Liver (tissue), 9 donors: Measurements from ENCODE around the gene RELCH. TPM values are rescaled to one million over a fixed set of nuclear protein-coding genes. Genes with fewer than 3 reads are reported as not detected.

Experiments used
- DNase-seq: peaks from one replicate; pipeline ENCODE4 v3.0.0-alpha.2; 2017; ENCODE audit warnings: low spot score
- H3K27ac ChIP-seq, 2 donors: one replicate each; pipeline ENCODE4 v1.7.0; 2013; ENCODE audit warnings: inconsistent platforms in 2 of 2, low read length in 2 of 2, control low read depth in 1 of 2, low read depth in 1 of 2, mild to moderate bottlenecking in 1 of 2
- H3K27me3 ChIP-seq, 4 donors: one replicate each; pipeline versions ENCODE4 v1.6.1 to v1.7.0; 2013; ENCODE audit warnings: low read length in 3 of 4, inconsistent platforms in 1 of 4, mild to moderate bottlenecking in 1 of 4, moderate library complexity in 1 of 4; ENCODE audit not compliant: control insufficient read depth in 4 of 4, insufficient read depth in 4 of 4
- H3K36me3 ChIP-seq, 4 donors: one replicate each; pipeline versions ENCODE4 v1.6.1 to v1.7.0; 2013; ENCODE audit warnings: low read length in 3 of 4, mild to moderate bottlenecking in 3 of 4, low read depth in 1 of 4, moderate library complexity in 1 of 4; ENCODE audit not compliant: control insufficient read depth in 4 of 4, insufficient read depth in 3 of 4
- H3K4me1 ChIP-seq, 4 donors: one replicate each; pipeline versions ENCODE4 v1.6.1 to v1.7.0; 2013; ENCODE audit warnings: low read length in 3 of 4, mild to moderate bottlenecking in 3 of 4, moderate library complexity in 1 of 4; ENCODE audit not compliant: control insufficient read depth in 4 of 4, insufficient read depth in 4 of 4
- H3K4me3 ChIP-seq, 3 donors: one replicate each; pipeline versions ENCODE4 v1.6.1 to v1.7.0; 2013; ENCODE audit warnings: low read length in 3 of 3, control low read depth in 1 of 3, low read depth in 1 of 3, mild to moderate bottlenecking in 1 of 3
- H3K9ac ChIP-seq, 2 donors: one replicate each; pipeline ENCODE4 v1.7.0; 2013; ENCODE audit warnings: low read length in 2 of 2, mild to moderate bottlenecking in 2 of 2, moderate library complexity in 2 of 2, control low read depth in 1 of 2, low read depth in 1 of 2
- H3K9me3 ChIP-seq, 4 donors: one replicate each; pipeline versions ENCODE4 v1.6.1 to v1.7.0; 2013; ENCODE audit warnings: low read length in 3 of 4; ENCODE audit not compliant: control insufficient read depth in 4 of 4
- EGR1 ChIP-seq, 2 donors: IDR thresholded peaks; 2 replicates each; pipeline ENCODE4 v1.6.1; 2016 to 2018; ENCODE audit warnings: antibody characterized with exemption in 2 of 2, low read depth in 2 of 2
- FOXA1 ChIP-seq: IDR thresholded peaks from 2 replicates; pipeline ENCODE4 v1.6.1; 2016; ENCODE audit warnings: antibody characterized with exemption
- GABPA ChIP-seq, 2 donors: IDR thresholded peaks in 1 of 2; conservative IDR thresholded peaks in 1 of 2; 2 replicates each; pipeline ENCODE4 v1.6.1; 2016; ENCODE audit warnings: antibody characterized with exemption in 2 of 2, mild to moderate bottlenecking in 1 of 2, moderate library complexity in 1 of 2
- HNF4A ChIP-seq, 2 donors: conservative IDR thresholded peaks; 2 replicates each; pipeline ENCODE4 v1.6.1; 2016; ENCODE audit warnings: antibody characterized with exemption in 2 of 2, mild to moderate bottlenecking in 2 of 2
- HNF4G ChIP-seq: IDR thresholded peaks from 2 replicates; pipeline ENCODE4 v1.6.1; 2016; ENCODE audit warnings: antibody characterized with exemption
- JUND ChIP-seq, 2 donors: IDR thresholded peaks; 2 replicates each; pipeline ENCODE4 v1.6.1; 2016; ENCODE audit warnings: antibody characterized with exemption in 2 of 2
- NR2F2 ChIP-seq: IDR thresholded peaks from 2 replicates; pipeline ENCODE4 v1.6.1; 2016; ENCODE audit warnings: antibody characterized with exemption
- RAD21 ChIP-seq, 2 donors: IDR thresholded peaks; 2 replicates each; pipeline ENCODE4 v1.6.1; 2016; ENCODE audit warnings: antibody characterized with exemption in 2 of 2, mild to moderate bottlenecking in 2 of 2
- RXRA ChIP-seq, 2 donors: IDR thresholded peaks; 2 replicates each; pipeline ENCODE4 v1.6.1; 2017 to 2018; ENCODE audit warnings: antibody characterized with exemption in 2 of 2, mild to moderate bottlenecking in 1 of 2
- TAF1 ChIP-seq: conservative IDR thresholded peaks from 2 replicates; pipeline ENCODE4 v1.6.1; 2016; ENCODE audit warnings: antibody characterized with exemption, mild to moderate bottlenecking
- YY1 ChIP-seq: IDR thresholded peaks from 2 replicates; pipeline ENCODE4 v1.6.1; 2016; ENCODE audit warnings: antibody characterized with exemption, mild to moderate bottlenecking
- WGBS: extraction: QIAGEN DNeasy Blood & Tissue Kit; methylation state at CpG from one replicate; pipeline ENCODE4 v1.1.7; 2013; 5-methylcytosine and 5-hydroxymethylcytosine counted together
- polyA plus RNA-seq, 2 donors: library from polyadenylated mRNA; stranded (reverse) in 1 of 2; unstranded in 1 of 2; fragments of 200-250 nt in 1 of 2; fragments of >200 nt in 1 of 2; fragmentation: Nextera tagmentation in 1 of 2; extraction: Ambion mirVana in 1 of 2; gene quantifications; one replicate each; pipeline versions ENCODE4 v1.2.1 to v1.2.3, GENCODE V29; 2013 to 2015
- total RNA-seq, 2 donors: library from RNA; depleted of rRNA; stranded (reverse); fragments of >200 nt; gene quantifications; one replicate each; pipeline ENCODE4 v1.2.3, GENCODE V29; 2014
- TF ChIP-seq, protein P1 (sequence below): IDR thresholded peaks from 2 replicates; pipeline ENCODE4 v1.6.1; 2016; ENCODE audit warnings: antibody characterized with exemption, mild to moderate bottlenecking
- TF ChIP-seq, protein P2 (sequence below): IDR thresholded peaks from 2 replicates; pipeline ENCODE4 v1.6.1; 2016; ENCODE audit warnings: antibody characterized with exemption
- TF ChIP-seq, protein P3 (sequence below): fragments of 150-350 bp; IDR thresholded peaks from 2 replicates; pipeline ENCODE4 v1.5.1; 2017; ENCODE audit warnings: improper control_type of control experiment, low read depth, low read length; ENCODE audit not compliant: missing input control
- TF ChIP-seq, protein P4 (sequence below): IDR thresholded peaks from 2 replicates; pipeline ENCODE4 v1.6.1; 2016; ENCODE audit warnings: antibody characterized with exemption
- TF ChIP-seq, protein P5 (sequence below): IDR thresholded peaks from 2 replicates; pipeline ENCODE4 v1.6.1; 2016; ENCODE audit warnings: antibody characterized with exemption
- donor health status: healthy.
- donor health status: healthy.
- donor health status: healthy.
- donor health status: healthy.
- donor health status: healthy.

The RELCH gene
- total and polyA plus RNA-seq, 4 donors, result 4.3 to 21.7 (median 11.0) TPM

DNA sequence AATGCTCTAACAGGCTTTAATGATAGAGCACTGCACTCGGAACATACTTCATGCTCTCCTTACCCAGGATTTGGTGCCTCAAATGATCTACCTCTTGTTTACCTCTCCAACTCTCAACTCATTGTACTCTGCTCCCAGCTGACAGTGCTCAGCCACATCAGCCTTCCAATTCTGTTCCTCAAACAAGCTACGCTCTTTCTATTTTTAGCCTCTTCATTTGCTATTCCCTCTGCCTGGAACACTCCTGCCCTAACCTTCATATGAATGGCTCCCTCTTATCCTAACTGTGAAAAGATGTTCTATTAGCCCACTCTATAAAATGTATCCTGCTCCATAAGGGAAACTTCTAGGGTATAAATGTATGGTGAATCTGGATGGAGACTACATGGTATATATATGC is 42.7 kb upstream of the RELCH start:
- H3K4me1 ChIP-seq, result no peaks in the 10 kb centered on the region
- H3K27ac ChIP-seq, result no peak overlapping the region
- no peaks in the 10 kb centered on the region for H3K9me3 ChIP-seq
- H3K4me3 ChIP-seq, result no peak overlapping the region
- no peak for DNase-seq
- WGBS, result 97% methylated on average over 2 of the region's 2 CpGs
- TF ChIP-seq RAD21 (IDR thresholded peaks at IDR 0.05), result no peak
- no peak for TF ChIP-seq HNF4G
- TF ChIP-seq JUND (IDR thresholded peaks at IDR 0.05), result no peak
- no peak for TF ChIP-seq RXRA (IDR thresholded peaks at IDR 0.05)
- no peak for TF ChIP-seq HNF4A (conservative IDR thresholded peaks at IDR 0.05)
- TF ChIP-seq, protein P1, sequence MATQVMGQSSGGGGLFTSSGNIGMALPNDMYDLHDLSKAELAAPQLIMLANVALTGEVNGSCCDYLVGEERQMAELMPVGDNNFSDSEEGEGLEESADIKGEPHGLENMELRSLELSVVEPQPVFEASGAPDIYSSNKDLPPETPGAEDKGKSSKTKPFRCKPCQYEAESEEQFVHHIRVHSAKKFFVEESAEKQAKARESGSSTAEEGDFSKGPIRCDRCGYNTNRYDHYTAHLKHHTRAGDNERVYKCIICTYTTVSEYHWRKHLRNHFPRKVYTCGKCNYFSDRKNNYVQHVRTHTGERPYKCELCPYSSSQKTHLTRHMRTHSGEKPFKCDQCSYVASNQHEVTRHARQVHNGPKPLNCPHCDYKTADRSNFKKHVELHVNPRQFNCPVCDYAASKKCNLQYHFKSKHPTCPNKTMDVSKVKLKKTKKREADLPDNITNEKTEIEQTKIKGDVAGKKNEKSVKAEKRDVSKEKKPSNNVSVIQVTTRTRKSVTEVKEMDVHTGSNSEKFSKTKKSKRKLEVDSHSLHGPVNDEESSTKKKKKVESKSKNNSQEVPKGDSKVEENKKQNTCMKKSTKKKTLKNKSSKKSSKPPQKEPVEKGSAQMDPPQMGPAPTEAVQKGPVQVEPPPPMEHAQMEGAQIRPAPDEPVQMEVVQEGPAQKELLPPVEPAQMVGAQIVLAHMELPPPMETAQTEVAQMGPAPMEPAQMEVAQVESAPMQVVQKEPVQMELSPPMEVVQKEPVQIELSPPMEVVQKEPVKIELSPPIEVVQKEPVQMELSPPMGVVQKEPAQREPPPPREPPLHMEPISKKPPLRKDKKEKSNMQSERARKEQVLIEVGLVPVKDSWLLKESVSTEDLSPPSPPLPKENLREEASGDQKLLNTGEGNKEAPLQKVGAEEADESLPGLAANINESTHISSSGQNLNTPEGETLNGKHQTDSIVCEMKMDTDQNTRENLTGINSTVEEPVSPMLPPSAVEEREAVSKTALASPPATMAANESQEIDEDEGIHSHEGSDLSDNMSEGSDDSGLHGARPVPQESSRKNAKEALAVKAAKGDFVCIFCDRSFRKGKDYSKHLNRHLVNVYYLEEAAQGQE, result no peak
- no peak for TF ChIP-seq FOXA1
- peaks cover 2 to 17% (median 3%) of the 10 kb centered on the region in 4 donors for H3K36me3 ChIP-seq
- H3K9ac ChIP-seq, result no peak overlapping the region
- H3K27me3 ChIP-seq, result no peaks in the 10 kb centered on the region

DNA sequence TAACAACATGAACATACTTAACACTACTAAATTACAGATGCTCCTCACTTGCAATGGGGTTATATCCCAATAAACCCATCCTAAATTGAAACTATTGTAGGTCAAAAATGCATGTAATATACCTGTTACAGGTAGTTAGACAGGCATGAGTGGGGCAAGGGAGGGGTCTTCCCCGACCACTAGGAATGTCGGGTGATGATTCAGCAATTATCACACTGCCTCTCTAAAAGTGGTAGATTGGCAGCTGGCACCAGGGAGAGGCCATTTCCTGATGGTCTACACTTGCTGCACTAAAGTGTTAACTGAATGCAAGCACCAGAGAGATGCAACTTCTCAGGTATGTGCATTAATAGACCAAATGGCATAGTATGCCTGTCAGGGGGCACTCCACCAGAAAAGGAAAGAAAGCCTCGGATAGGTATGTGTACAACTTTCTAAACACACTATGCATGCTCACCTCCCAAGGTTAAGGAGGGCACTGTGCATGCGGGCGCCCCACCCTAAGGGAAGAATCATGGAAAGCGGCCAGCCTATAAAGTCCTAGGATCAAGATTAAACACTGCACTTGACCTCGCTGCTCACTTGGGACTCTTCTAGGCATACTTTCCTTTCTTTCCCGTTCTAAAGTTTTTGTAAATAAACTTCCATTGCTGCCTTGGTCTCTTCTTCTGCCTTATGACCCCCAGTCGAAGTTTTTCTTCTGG is 35.8 kb upstream of the RELCH start:
- no peak overlapping the region for H3K27ac ChIP-seq
- no peak overlapping the region for H3K9ac ChIP-seq
- 97% methylated on average over 9 of the region's 9 CpGs for WGBS
- peaks cover 0 to 6% (median 1%) of the 10 kb centered on the region in 4 donors for H3K36me3 ChIP-seq
- no peaks in the 10 kb centered on the region for H3K4me1 ChIP-seq
- DNase-seq, result no peak
- no peak overlapping the region for H3K4me3 ChIP-seq
- no peak for TF ChIP-seq GABPA (IDR thresholded peaks at IDR 0.05 in 1 of 2, conservative IDR thresholded peaks at IDR 0.05 in 1 of 2)
- TF ChIP-seq YY1, result no peak
- TF ChIP-seq, protein P1, result no peak
- TF ChIP-seq, protein P2, sequence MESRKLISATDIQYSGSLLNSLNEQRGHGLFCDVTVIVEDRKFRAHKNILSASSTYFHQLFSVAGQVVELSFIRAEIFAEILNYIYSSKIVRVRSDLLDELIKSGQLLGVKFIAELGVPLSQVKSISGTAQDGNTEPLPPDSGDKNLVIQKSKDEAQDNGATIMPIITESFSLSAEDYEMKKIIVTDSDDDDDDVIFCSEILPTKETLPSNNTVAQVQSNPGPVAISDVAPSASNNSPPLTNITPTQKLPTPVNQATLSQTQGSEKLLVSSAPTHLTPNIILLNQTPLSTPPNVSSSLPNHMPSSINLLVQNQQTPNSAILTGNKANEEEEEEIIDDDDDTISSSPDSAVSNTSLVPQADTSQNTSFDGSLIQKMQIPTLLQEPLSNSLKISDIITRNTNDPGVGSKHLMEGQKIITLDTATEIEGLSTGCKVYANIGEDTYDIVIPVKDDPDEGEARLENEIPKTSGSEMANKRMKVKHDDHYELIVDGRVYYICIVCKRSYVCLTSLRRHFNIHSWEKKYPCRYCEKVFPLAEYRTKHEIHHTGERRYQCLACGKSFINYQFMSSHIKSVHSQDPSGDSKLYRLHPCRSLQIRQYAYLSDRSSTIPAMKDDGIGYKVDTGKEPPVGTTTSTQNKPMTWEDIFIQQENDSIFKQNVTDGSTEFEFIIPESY, result no peak
- TF ChIP-seq TAF1, result no peak
- TF ChIP-seq FOXA1, result no peak
- TF ChIP-seq JUND (IDR thresholded peaks at IDR 0.05), result no peak
- no peak for TF ChIP-seq NR2F2
- TF ChIP-seq, protein P3, sequence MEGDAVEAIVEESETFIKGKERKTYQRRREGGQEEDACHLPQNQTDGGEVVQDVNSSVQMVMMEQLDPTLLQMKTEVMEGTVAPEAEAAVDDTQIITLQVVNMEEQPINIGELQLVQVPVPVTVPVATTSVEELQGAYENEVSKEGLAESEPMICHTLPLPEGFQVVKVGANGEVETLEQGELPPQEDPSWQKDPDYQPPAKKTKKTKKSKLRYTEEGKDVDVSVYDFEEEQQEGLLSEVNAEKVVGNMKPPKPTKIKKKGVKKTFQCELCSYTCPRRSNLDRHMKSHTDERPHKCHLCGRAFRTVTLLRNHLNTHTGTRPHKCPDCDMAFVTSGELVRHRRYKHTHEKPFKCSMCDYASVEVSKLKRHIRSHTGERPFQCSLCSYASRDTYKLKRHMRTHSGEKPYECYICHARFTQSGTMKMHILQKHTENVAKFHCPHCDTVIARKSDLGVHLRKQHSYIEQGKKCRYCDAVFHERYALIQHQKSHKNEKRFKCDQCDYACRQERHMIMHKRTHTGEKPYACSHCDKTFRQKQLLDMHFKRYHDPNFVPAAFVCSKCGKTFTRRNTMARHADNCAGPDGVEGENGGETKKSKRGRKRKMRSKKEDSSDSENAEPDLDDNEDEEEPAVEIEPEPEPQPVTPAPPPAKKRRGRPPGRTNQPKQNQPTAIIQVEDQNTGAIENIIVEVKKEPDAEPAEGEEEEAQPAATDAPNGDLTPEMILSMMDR, result no peak
- no peak for TF ChIP-seq HNF4A (conservative IDR thresholded peaks at IDR 0.05)
- TF ChIP-seq, protein P4, sequence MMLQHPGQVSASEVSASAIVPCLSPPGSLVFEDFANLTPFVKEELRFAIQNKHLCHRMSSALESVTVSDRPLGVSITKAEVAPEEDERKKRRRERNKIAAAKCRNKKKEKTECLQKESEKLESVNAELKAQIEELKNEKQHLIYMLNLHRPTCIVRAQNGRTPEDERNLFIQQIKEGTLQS, result no peak
- no peak for TF ChIP-seq EGR1 (IDR thresholded peaks at IDR 0.05; ENCODE audit: low read depth in 2 of 2)
- TF ChIP-seq, protein P5, sequence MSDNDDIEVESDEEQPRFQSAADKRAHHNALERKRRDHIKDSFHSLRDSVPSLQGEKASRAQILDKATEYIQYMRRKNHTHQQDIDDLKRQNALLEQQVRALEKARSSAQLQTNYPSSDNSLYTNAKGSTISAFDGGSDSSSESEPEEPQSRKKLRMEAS, result no peak
- no peaks in the 10 kb centered on the region for H3K27me3 ChIP-seq
- H3K9me3 ChIP-seq, result no peaks in the 10 kb centered on the region
